MCF 10A (cell line): ENCODE results near the gene QPCTL. TPM values are rescaled to one million over a fixed set of nuclear protein-coding genes. Genes with fewer than 3 reads are reported as not detected.

ENCODE experiments used
- BruUV-seq: library from RNA; stranded (reverse); fragments of 400-500 nt; replicated peaks from 2 replicates; lab custom pipeline; 2021; lab: Mats Ljungman, UMichigan
- CTCF ChIA-PET: fragments of 300-600 bp; sonication (Branson Sonifier 250); formaldehyde crosslinking; extraction: SDS; loops from one replicate; lab custom pipeline; 2021; ENCODE audit warnings: antibody characterized with exemption, inconsistent platforms; lab: Yijun Ruan, JAX
- POLR2A ChIA-PET: fragments of 300-600, 350-650 bp; sonication (Branson Sonifier 250); formaldehyde crosslinking; extraction: SDS; loops from one replicate; lab custom pipeline; 2020; ENCODE audit warnings: antibody characterized with exemption, inconsistent platforms; lab: Yijun Ruan, JAX
- DNase-seq: peaks from one replicate; pipeline ENCODE4 v3.0.0-alpha.2; 2018; ENCODE audit not compliant: unreplicated experiment
- H3K27ac Mint-ChIP-seq: one replicate; pipeline ENCODE4 v1.8.0; 2022; ENCODE audit warnings: mild to moderate bottlenecking, low read depth, mixed read lengths; ENCODE audit not compliant: unreplicated experiment
- H3K27me3 Mint-ChIP-seq: one replicate; pipeline ENCODE4 v1.8.0; 2022; ENCODE audit warnings: mixed read lengths; ENCODE audit not compliant: insufficient read depth, unreplicated experiment
- H3K36me3 Mint-ChIP-seq: one replicate; pipeline ENCODE4 v1.8.0; 2022; ENCODE audit warnings: mild to moderate bottlenecking, moderate library complexity, mixed read lengths; ENCODE audit not compliant: insufficient read depth, unreplicated experiment
- H3K4me1 Mint-ChIP-seq: one replicate; pipeline ENCODE4 v1.8.0; 2022; ENCODE audit warnings: mixed read lengths; ENCODE audit not compliant: insufficient read depth, unreplicated experiment
- H3K4me3 Mint-ChIP-seq: one replicate; pipeline ENCODE4 v1.8.0; 2022; ENCODE audit warnings: mild to moderate bottlenecking, moderate library complexity, mixed read lengths; ENCODE audit not compliant: unreplicated experiment
- H3K9me3 Mint-ChIP-seq: one replicate; pipeline ENCODE4 v1.8.0; 2022; ENCODE audit warnings: mixed read lengths; ENCODE audit not compliant: unreplicated experiment
- intact Hi-C: fragments of 100-400 bp; cut with micrococcal nuclease; formaldehyde crosslinking; loops from 2 replicates; pipeline ENCODE4 v1.14.1; 2022
- total RNA-seq: library from RNA; stranded (reverse); gene quantifications from 2 replicates; pipeline ENCODE4 v1.2.3, GENCODE V29; 2022
- TF ChIP-seq, protein P1 (sequence below): fragments of 200-600 bp; IDR thresholded peaks from one replicate; pipeline ENCODE4 v1.8.0; 2022; ENCODE audit warnings: antibody characterized with exemption, mild to moderate bottlenecking; ENCODE audit not compliant: unreplicated experiment

QPCTL gene
- total RNA-seq, 1 experiment from 2014 or later, result 14.9 TPM

DNA sequence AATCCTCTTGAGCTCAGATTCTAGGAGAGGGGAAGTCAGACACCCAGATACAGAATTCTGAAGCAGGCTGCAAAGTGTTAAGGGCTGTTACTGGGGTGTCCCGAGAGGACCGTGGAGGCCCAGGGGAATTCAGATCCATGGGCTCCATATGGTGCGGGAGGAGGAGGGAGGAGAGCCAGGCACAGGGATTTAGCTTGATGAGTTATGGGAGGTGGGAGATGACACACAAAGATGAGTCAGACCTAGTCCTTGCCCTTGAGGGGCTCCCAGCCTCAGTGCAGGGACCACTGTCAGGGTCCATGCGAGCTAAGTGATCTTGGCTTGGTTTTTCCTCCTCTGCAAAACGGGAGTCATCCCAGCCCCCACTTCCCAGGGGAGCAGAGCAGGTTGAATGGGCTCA, 38.8 kb upstream of the QPCTL start:
- CTCF ChIA-PET, result interaction anchor here (0.9 to 1.0 kb wide), 2 partner anchors 27 to 168 kb away, joined by 3 to 5 read pairs; no protein-coding TSS in a partner anchor
- H3K4me1 Mint-ChIP-seq, result no peaks in the 10 kb centered on the region
- no peak overlapping the region for H3K4me3 Mint-ChIP-seq
- BruUV-seq, result no TSS peak
- intact Hi-C loops, result no loop called here
- TF ChIP-seq, protein P1, sequence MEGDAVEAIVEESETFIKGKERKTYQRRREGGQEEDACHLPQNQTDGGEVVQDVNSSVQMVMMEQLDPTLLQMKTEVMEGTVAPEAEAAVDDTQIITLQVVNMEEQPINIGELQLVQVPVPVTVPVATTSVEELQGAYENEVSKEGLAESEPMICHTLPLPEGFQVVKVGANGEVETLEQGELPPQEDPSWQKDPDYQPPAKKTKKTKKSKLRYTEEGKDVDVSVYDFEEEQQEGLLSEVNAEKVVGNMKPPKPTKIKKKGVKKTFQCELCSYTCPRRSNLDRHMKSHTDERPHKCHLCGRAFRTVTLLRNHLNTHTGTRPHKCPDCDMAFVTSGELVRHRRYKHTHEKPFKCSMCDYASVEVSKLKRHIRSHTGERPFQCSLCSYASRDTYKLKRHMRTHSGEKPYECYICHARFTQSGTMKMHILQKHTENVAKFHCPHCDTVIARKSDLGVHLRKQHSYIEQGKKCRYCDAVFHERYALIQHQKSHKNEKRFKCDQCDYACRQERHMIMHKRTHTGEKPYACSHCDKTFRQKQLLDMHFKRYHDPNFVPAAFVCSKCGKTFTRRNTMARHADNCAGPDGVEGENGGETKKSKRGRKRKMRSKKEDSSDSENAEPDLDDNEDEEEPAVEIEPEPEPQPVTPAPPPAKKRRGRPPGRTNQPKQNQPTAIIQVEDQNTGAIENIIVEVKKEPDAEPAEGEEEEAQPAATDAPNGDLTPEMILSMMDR, result no peak
- no peak overlapping the region for H3K27ac Mint-ChIP-seq
- DNase-seq, result no peak
- POLR2A ChIA-PET, result no interaction called here
- peaks cover 5% of the 10 kb centered on the region for H3K27me3 Mint-ChIP-seq
- H3K36me3 Mint-ChIP-seq, result no peaks in the 10 kb centered on the region
- no peaks in the 10 kb centered on the region for H3K9me3 Mint-ChIP-seq

DNA sequence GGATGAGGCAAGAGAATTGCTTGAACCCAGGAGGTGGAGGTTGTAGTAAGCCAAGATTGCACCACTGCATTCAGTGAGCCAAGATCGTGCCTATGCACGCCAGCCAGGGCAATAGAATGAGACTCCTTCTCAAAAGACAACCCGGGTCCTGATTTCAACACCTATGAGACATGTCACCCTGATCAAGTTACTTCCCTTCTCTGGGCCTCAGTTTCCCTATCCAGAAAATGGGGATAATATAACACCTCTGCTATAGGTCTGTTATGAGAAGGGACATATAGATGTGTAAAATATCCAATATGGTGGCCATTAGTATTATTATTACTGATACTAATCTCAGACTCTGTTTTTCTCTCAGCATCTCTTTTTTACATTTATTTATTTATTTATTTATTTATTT, 37.4 kb upstream of the QPCTL start:
- DNase-seq, result no peak
- H3K27ac Mint-ChIP-seq, result no peak overlapping the region
- H3K36me3 Mint-ChIP-seq, result no peaks in the 10 kb centered on the region
- BruUV-seq, result no TSS peak
- intact Hi-C loops, result no loop called here
- no peaks in the 10 kb centered on the region for H3K9me3 Mint-ChIP-seq
- H3K27me3 Mint-ChIP-seq, result peaks cover 20% of the 10 kb centered on the region
- H3K4me3 Mint-ChIP-seq, result no peak overlapping the region
- TF ChIP-seq, protein P1, result no peak
- ChIA-PET POLR2A (no interaction called here), CTCF (no interaction called here)
- H3K4me1 Mint-ChIP-seq, result no peaks in the 10 kb centered on the region

DNA sequence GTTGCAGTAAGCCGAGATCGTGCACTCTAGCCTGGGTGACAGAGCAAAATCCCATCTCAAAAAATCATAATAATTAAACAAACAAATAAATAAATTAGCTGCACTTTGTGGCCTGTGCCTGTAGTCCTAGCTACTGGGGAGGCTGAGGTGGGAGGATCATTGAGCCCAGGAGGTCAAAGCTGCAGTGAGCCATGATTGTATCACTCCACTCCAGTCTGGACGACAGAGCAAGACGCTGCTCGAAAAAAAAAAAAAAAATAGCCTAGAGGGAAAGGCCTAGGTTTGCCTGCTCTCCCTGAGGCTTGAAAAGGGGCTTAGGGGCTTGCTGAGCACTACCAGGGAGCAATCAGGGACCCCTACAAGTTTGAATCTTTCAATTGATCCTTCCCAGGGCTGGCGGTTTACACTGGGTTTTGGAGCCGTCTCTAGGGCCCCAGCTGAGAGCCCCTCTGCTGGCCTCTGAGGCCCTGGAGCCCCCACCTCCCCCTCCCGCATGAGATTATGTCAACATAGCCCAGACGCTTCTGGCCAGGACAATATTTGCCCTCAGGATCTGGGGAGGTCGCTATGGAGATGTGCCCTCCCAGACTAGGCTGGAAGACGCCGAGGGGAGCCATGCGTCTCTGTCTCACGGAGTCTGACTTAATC, 34.8 kb upstream of the QPCTL start:
- no TSS peak for BruUV-seq
- CTCF ChIA-PET, result interaction anchor here (0.6 kb wide), 1 partner anchor 1628 kb away, joined by 3 read pairs; no protein-coding TSS in a partner anchor
- H3K4me1 Mint-ChIP-seq, result no peaks in the 10 kb centered on the region
- H3K27me3 Mint-ChIP-seq, result peaks cover 39% of the 10 kb centered on the region
- H3K9me3 Mint-ChIP-seq, result no peaks in the 10 kb centered on the region
- intact Hi-C loops, result no loop called here
- H3K27ac Mint-ChIP-seq, result no peak overlapping the region
- no peak for DNase-seq
- H3K36me3 Mint-ChIP-seq, result no peaks in the 10 kb centered on the region
- TF ChIP-seq, protein P1, result no peak
- H3K4me3 Mint-ChIP-seq, result no peak overlapping the region
- POLR2A ChIA-PET, result interaction anchor here (1.4 kb wide), 1 partner anchor 15 kb away, joined by 3 read pairs; no protein-coding TSS in a partner anchor

DNA sequence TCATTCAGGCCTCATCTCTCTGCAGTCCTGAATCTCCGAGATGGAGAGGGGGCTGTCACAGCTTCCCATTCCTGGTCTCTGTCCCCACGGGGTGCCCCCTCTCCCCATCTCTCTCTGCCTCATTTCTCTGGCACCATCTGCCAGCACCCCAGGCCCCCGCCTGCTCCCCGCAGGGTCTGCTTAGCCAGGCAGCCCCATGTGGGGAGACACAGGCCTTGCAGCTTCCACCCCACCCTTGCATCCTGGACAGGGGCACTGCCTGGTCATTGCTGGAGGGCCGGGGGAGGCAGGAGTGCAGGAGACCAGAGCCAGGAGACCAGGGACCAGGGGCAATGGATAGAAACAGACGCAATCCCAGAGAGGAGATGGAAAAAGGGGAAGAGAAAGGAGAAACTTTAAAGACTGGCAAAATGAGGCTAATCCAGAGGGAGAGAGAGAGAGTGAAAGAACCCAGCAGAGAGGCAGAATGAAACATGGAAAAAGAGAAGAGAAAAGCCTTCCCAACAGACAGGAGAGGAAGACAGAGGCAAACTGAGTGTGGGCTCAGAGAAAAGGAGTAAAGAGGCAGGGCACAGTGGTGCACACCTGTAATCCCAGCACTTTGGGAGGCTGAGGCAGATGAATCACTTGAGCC, 33.3 kb upstream of the QPCTL start:
- Mint-ChIP-seq H3K9me3 (no peaks in the 10 kb centered on the region), H3K27ac (no peak overlapping the region), H3K4me3 (no peak overlapping the region), H3K36me3 (no peaks in the 10 kb centered on the region), H3K4me1 (no peaks in the 10 kb centered on the region), H3K27me3 (peaks cover 40% of the 10 kb centered on the region)
- TF ChIP-seq, protein P1, result no peak
- DNase-seq, result no peak
- ChIA-PET CTCF (interaction anchor here (0.6 kb wide), 2 partner anchors 22 to 86 kb away, joined by 4 to 5 read pairs; no protein-coding TSS in a partner anchor), POLR2A (no interaction called here)
- intact Hi-C loops, result no loop called here
- no TSS peak for BruUV-seq
